Stomach (tissue), 4 donors: ENCODE measurements around the gene CEP19.

Experiments used
- CTCF ChIP-seq, 7 experiments: fragments of 450-650 bp in 4 of 7; fragments of 200-600 bp in 3 of 7; sonication (generic) in 3 of 7; IDR thresholded peaks; one replicate each; pipeline ENCODE4 v1.5.1; 2016 to 2019; ENCODE audit warnings: antibody characterized with exemption in 7 of 7, control low read depth in 2 of 7, mild to moderate bottlenecking in 1 of 7
- EP300 ChIP-seq: sonication (generic); formaldehyde crosslinking; IDR thresholded peaks from one replicate; pipeline ENCODE4 v1.6.1; 2017; ENCODE audit warnings: antibody characterized with exemption
- POLR2AphosphoS5 ChIP-seq, 3 donors: sonication (generic); formaldehyde crosslinking; IDR thresholded peaks; one replicate each; pipeline ENCODE4 v1.6.1; 2016; ENCODE audit warnings: antibody characterized with exemption in 3 of 3

- TF ChIP-seq CTCF (IDR thresholded peaks at IDR 0.05) (no peak), POLR2AphosphoS5 (IDR thresholded peaks at IDR 0.05) (no peak), EP300 (no peak)
Measured at GRCh38 chr3:196741249-196741889, 29.3 kb upstream of the CEP19 start.
